OCI-LY7 (cell line): Measurements from ENCODE around the gene CLEC16A. TPM values are rescaled to one million over a fixed set of nuclear protein-coding genes. Genes with fewer than 3 reads are reported as not detected.

Experiments used
- BruUV-seq: library from RNA; stranded (reverse); fragments of 400-500 nt; replicated peaks from 2 replicates; lab custom pipeline; 2021; lab: Mats Ljungman, UMichigan
- CTCF ChIA-PET: fragments of 300-600 bp; sonication (Branson Sonifier 250); formaldehyde crosslinking; loops from one replicate; lab custom pipeline; 2022; ENCODE audit warnings: antibody characterized with exemption; ENCODE audit not compliant: unreplicated experiment; lab: Charles Lee
- POLR2A ChIA-PET: fragments of 300-600 bp; sonication (Branson Sonifier 250); formaldehyde crosslinking; loops from one replicate; lab custom pipeline; 2022; ENCODE audit warnings: antibody characterized with exemption; lab: Charles Lee
- DNase-seq: peaks from one replicate; pipeline ENCODE4 v3.0.0-alpha.2; 2015; ENCODE audit warnings: low spot score
- H2AFZ ChIP-seq: fragments of 200-600 bp; sonication (generic), shearing (Covaris generic); 2 replicates; pipeline ENCODE4 v1.6.1; 2014; ENCODE audit warnings: mild to moderate bottlenecking, antibody characterized with exemption, low read length, moderate library complexity
- H3K27ac ChIP-seq: fragments of 200-600 bp; sonication (generic); 2 replicates; pipeline ENCODE4 v1.5.1; 2014; ENCODE audit warnings: mixed run types, low read depth, mild to moderate bottlenecking, moderate library complexity, low read length, inconsistent platforms; ENCODE audit not compliant: poor library complexity, severe bottlenecking
- H3K36me3 ChIP-seq: fragments of 200-600 bp; sonication (generic); 2 replicates; pipeline ENCODE4 v1.6.1; 2014; ENCODE audit warnings: mild to moderate bottlenecking, antibody characterized with exemption, low read length, moderate library complexity, mixed read lengths; ENCODE audit not compliant: insufficient read depth
- H3K4me1 ChIP-seq: fragments of 200-600 bp; sonication (generic); 2 replicates; pipeline ENCODE4 v1.5.1; 2014; ENCODE audit warnings: mild to moderate bottlenecking, low read length; ENCODE audit not compliant: insufficient read depth, poor library complexity, severe bottlenecking
- H3K4me2 ChIP-seq: fragments of 200-600 bp; sonication (generic); 2 replicates; pipeline ENCODE4 v1.6.1; 2014; ENCODE audit warnings: mild to moderate bottlenecking, low read length
- H3K4me3 ChIP-seq: fragments of 200-600 bp; sonication (generic); 2 replicates; pipeline ENCODE4 v1.5.1; 2014; ENCODE audit warnings: mild to moderate bottlenecking, low read depth, low read length; ENCODE audit not compliant: poor library complexity, severe bottlenecking
- H3K79me2 ChIP-seq: fragments of 200-600 bp; sonication (generic); 2 replicates; pipeline ENCODE4 v1.6.1; 2016; ENCODE audit warnings: low read depth, mild to moderate bottlenecking, low read length, moderate library complexity, mixed read lengths; ENCODE audit not compliant: insufficient read depth
- H3K9me2 ChIP-seq: fragments of 200-600 bp; sonication (generic); 2 replicates; pipeline ENCODE4 v1.6.1; 2016; ENCODE audit warnings: mild to moderate bottlenecking, low read length, mixed read lengths; ENCODE audit not compliant: insufficient read depth
- H3K9me3 ChIP-seq: fragments of 200-600 bp; sonication (generic); 2 replicates; pipeline ENCODE4 v1.6.1; 2014; ENCODE audit warnings: mild to moderate bottlenecking, mixed run types, low read length, mixed read lengths
- H4K20me1 ChIP-seq: fragments of 200-600 bp; sonication (generic); 2 replicates; pipeline ENCODE4 v1.6.1; 2014; ENCODE audit warnings: mild to moderate bottlenecking, antibody characterized with exemption, low read length, moderate library complexity, mixed read lengths; ENCODE audit not compliant: insufficient read depth
- CTCF ChIP-seq: fragments of 200-600 bp; sonication (generic); conservative IDR thresholded peaks from 2 replicates; pipeline ENCODE4 v1.5.1; 2014; ENCODE audit warnings: mild to moderate bottlenecking, antibody characterized with exemption, low read length, moderate library complexity, mixed read lengths
- EZH2phosphoT487 ChIP-seq: fragments of 200-600 bp; sonication (generic); IDR thresholded peaks from 2 replicates; pipeline ENCODE4 v1.6.1; 2018; ENCODE audit warnings: low read depth, borderline replicate concordance, mild to moderate bottlenecking, mixed run types, antibody characterized with exemption, low read length, moderate library complexity, mixed read lengths
- intact Hi-C: fragments of 100-400 bp; cut with micrococcal nuclease; formaldehyde crosslinking; loops from one replicate; pipeline ENCODE4 v1.10.0; 2022; ENCODE audit not compliant: unreplicated experiment
- total RNA-seq, 2 experiments: library from RNA; depleted of rRNA in 1 of 2; stranded (reverse); fragments of >200 nt in 1 of 2; shearing (Covaris generic) in 1 of 2; gene quantifications; 2 replicates each; pipeline ENCODE4 v1.2.3, GENCODE V29; 2014 to 2022

CLEC16A gene
- total RNA-seq, 2 experiments from 2014 or later: 26.2 to 50.9 TPM

DNA sequence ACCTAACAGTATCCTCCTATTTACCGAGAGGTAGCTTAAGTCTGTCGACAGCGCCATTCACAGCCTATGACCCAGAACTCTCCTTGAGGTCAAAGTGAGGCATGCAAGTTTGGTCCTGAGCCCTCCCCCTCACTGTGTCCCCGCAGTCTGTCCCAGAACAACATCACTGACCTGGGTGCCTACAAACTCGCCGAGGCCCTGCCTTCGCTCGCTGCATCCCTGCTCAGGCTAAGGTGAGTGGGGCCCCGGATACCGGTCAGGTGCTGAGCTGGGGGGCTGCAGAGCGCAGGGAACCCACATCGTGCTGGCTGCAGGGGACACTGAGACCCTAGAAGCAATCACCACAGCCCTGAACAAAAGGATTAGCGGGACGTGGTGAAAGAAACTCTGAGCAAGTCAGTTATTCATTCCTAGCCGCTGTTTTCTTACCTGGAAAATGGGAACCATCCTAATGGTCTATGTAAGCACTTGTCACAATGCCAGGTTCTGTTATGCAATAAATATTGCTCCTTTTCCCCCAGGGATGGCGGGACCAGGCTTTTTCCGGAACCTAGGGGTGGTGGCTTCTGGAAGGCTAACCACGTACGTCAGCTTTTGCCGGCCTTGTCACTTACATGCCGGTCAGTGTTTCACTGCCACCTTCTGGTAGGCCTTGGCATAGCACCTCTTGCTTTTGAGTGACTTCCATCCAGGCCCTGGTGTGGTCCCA is 25.9 kb upstream of the CLEC16A start:
- intact Hi-C loops: loop anchor here (1.0 to 5.0 kb wide), 5 partner anchors 41 to 398 kb away; partner anchors contain the start of gene CIITA
- Histone ChIP-seq H3K9me2 (no peaks in the 10 kb centered on the region), H3K36me3 (peaks cover 89% of the 10 kb centered on the region), H3K4me3 (no peak overlapping the region), H3K9me3 (no peaks in the 10 kb centered on the region), H4K20me1 (no peaks in the 10 kb centered on the region), H3K27ac (no peak overlapping the region), H3K79me2 (no peaks in the 10 kb centered on the region), H3K4me1 (peaks cover 6% of the 10 kb centered on the region), H2AFZ (no peak overlapping the region), H3K4me2 (no peak overlapping the region)
- no TSS peak for BruUV-seq
- ChIA-PET POLR2A (interaction anchor here (0.6 to 1.4 kb wide), 6 partner anchors 31 to 1957 kb away, joined by 3 to 5 read pairs (median 4); no protein-coding TSS in a partner anchor), CTCF (interaction anchor here (0.7 to 1.7 kb wide), 2 partner anchors 40 to 174 kb away, joined by 4 to 11 read pairs; no protein-coding TSS in a partner anchor)
- DNase-seq: peak; percentile 87
- no peak for TF ChIP-seq EZH2phosphoT487
- TF ChIP-seq CTCF: peak; percentile 97

DNA sequence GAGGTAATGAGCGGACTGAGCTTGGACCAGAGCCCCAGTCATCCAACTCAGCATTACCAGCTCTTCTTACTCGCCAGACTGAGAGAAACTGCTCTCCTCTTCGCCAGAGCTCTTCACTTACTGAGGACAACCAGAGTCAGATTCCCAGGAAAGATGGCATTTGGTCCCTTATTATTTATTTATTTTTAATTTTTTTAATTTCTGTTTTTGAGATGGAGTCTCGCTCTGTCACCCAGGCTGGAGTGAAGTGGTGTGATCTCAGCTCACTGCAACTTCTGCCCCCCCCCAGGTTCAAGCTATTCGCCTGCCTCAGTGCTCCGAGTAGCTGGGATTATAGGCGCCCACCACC is 25.4 kb upstream of the CLEC16A start:
- ChIA-PET CTCF (interaction anchor here (0.7 to 1.7 kb wide), 2 partner anchors 41 to 175 kb away, joined by 4 to 11 read pairs; no protein-coding TSS in a partner anchor), POLR2A (interaction anchor here (0.9 to 1.4 kb wide), 5 partner anchors 31 to 181 kb away, joined by 3 to 5 read pairs (median 4); no protein-coding TSS in a partner anchor)
- TF ChIP-seq EZH2phosphoT487 (no peak), CTCF (peak; percentile 39; the same call in 1 of the 2 replicates)
- H4K20me1 ChIP-seq: no peaks in the 10 kb centered on the region
- H2AFZ ChIP-seq: no peak overlapping the region
- no peaks in the 10 kb centered on the region for H3K9me3 ChIP-seq
- no peak overlapping the region for H3K4me2 ChIP-seq
- DNase-seq: no peak
- no peak overlapping the region for H3K4me3 ChIP-seq
- peaks cover 92% of the 10 kb centered on the region for H3K36me3 ChIP-seq
- intact Hi-C loops: loop anchor here (2.0 to 5.0 kb wide), 4 partner anchors 174 to 398 kb away; no protein-coding TSS in a partner anchor
- BruUV-seq: no TSS peak
- H3K9me2 ChIP-seq: no peaks in the 10 kb centered on the region
- H3K27ac ChIP-seq: no peak overlapping the region
- no peaks in the 10 kb centered on the region for H3K79me2 ChIP-seq
- peaks cover 6% of the 10 kb centered on the region for H3K4me1 ChIP-seq
